GM18870 (cell line): Measurements from ENCODE around the gene HOXD10.

Experiments used
- ATAC-seq: cut with Tn5 transposase; IDR thresholded peaks from one replicate; pipeline ENCODE4 v1.9.1; 2021; ENCODE audit warnings: moderate library complexity; ENCODE audit not compliant: unreplicated experiment

The HOXD10 gene

DNA sequence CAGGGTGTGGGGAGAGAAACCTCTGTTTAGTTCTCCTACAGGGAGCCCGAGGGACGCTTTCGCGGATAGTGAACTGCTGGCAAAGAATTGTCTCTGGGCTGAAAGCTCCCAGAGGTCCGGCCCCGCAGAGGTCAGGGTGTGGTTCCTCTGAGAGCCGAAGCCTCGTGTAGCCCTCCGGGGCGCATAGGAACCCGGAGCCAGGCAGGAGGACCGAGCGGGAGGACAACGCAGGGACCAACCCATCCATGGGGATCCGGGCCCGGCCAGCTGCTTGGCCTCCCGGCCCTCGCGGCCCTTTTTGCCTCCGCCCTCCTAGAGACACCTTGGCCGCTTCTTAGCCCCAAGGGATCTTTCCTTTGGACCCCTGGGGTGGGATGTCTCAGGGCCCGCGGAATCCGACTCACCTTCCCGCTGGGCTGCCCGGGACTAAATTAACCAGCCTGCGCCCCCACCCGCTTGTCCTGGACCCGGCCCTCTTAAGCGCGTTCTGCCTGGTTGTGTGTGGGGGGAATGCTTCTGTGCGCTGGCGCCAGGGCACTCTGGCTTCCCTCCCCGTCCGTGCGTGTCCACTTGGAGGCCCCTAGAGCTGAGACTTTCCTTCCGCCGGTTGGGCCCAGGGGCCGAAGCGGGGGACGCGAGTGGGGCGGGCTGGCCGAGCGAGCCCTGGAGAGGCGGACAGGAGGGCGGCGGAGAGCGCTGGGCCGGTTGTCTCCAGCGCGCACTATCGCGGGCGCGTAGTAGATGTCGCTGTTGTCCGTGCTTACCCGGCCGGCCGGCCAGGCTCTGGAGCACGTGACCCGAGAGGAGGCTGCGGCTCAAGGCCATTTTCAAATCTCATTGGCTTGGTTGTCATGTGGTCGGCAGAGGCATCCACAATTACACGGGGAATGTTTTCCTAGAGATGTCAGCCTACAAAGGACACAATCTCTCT is at the start of gene HOXD10:
HOXD10 (plus strand) TSS at position 896 of the 931 bp plus-strand sequence. CDS start 56 bp downstream, outside the sequence.
- no peak for ATAC-seq

DNA sequence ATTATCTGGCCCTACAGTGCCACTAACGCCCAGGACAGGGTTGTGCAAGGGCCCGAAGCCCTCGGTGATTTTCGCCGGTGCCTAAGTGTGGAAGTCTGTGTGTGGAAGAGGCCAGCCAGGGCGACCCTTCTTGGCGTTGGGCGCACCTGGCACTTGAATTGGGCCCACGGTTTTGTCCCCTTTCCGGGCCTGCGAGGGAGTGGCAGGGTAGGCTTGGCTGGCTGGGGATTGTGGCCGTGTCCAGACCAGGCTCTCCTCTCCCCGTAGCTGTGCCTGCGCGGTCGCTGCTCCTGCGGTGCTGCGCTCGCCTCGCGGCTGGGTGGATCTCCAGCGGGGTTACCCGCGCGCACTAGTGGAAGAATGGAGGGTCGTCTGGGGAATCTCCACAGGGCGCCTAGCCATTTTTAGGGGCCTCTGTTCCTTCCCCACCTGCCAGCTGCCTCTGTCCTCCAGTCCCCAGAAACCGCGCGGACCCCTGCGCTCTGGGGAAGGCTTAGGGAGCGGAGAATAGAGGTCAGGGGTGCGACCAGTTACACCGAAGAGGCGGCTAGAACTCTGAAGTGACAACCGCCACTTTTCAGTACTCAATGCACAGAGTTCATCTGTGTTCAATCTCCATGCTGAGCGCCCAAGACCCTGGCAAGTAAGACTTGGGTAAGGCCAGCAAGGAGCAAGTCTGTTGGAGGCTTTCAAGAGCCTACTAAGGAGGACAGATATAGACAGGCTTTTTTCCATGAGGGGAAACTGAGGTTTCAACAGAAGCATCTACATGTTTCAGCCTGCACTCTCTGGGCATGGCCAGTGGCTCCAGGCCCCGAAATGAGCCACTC is 48.8 kb upstream of the HOXD10 start:
- ATAC-seq: no peak

DNA sequence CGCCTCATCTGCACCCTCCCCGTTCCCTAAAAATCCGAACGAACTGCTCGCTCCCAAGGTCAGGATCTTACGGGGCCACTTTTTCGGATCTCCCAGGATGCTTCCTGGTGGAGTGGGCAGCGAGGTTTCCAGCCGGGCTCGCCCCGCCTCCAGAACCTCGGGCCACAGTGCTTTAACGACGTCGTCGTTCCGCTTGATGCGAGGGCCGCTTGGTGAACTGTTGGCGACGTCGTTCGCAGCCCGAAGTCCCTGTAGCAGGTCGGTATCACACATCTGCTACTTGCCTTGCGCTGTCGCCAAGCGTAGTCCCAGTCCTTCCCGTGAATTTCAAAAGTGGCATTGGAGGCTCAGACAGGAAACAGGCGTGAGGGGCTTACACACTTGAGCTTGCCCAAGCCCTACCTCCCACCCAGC is 48.2 kb upstream of the HOXD10 start:
- ATAC-seq: no peak

DNA sequence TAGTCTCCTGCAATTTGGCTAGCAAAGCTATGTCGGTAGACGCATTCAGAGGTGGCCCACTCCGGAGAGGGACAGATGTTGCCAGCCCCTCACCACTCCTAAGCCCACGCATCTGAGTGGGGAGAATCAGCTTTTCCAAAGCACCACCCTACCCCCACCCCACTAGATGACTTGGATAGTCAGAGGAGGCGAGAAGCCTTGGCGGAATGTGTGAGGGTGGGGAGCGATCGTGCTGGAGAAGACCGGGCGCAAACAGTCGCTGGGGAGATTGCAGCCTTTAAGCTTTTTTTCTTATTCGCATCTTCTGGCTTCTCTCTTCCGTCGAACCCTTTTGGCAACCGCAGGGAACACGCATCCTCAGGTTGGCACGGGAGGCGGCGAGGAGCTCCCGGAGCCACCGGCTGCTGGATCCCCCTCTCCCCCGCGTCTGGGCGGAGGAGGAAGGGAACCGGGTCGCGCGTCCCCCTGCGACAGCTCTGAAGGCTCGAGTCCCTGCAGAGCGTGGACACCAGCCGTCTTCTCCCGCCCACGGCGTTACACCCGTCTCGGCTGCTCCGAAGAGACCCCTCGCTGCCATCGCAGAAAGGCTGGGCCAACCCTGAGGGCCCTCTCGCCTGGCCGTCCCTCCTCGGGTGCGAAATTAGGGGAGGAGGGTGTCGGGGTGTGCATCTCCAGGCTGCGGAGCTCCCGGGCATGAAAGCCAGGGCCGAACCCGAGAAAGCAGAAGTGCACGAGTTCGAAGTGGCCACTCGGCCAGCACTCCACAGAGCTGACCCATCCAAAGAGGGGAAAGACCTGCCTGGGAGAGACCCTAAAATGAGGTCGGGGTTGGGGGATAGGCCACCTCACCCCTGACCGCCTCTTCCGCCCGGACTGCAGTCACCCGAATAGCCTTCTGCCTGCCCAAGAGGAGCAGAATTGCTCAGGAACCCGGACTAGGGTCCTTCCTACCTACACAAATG is 45.0 kb upstream of the HOXD10 start:
- ATAC-seq: no peak

DNA sequence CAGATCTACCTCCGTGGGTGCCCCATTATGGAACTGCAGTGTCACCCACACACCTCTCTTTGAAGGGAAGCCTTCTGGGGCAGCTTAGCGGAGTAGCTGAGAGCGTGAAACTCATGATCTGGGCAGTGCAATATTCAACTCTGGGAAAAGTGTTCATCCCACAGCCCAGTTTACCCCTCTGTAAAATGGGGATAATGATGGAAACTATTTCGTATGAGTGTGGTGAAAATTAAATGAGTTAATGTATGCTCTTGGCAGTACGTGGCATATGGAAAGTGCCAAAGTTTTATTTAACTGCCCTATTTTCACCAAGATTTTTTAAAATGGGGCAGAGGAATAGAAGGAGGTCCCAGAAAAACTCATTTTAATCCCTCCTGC is 44.3 kb upstream of the HOXD10 start:
- ATAC-seq: no peak

DNA sequence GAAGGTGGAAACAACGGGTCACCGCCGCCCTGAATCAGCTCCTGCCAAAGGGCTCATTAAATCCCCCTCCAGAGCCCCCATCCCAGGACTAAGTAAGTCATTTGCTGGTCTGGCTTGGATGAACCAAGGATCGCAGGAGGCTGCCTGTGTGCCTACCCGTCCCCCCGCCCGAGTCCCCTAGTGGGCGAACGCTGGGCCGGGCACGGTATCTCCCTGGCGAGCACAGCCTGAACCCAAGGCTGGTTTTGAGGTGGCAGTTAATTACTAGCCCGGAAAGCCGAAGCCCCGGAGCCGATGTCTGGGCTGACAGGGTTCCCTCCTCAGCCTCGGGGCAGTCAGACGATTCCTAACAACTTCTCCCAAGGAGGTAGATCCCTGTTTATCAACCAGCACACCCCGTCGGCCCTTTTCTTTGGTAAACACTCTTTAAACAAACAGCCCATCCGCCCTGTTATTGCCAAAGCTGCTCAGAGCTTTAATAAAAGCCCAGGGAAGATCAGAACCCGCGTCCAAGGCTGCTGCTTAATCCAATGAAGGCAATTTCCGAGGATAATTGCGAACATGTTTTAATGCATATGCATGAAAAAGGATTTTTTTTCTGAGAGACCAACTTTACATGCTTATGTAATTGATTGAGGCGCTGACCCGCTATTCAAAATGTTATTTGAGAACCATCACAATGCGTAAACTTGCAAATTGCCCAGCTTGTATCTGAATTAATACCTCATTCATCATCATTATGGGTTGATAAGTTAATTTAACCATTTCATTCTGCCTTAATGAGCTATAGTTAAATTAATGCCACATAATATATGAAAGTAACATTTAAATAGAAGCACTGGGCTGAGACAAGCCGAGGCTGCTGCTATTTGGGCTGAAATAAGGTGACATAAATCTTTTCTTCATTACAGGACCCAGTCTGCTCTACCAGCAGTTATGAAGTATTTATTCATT is 43.4 kb upstream of the HOXD10 start:
- ATAC-seq: no peak

DNA sequence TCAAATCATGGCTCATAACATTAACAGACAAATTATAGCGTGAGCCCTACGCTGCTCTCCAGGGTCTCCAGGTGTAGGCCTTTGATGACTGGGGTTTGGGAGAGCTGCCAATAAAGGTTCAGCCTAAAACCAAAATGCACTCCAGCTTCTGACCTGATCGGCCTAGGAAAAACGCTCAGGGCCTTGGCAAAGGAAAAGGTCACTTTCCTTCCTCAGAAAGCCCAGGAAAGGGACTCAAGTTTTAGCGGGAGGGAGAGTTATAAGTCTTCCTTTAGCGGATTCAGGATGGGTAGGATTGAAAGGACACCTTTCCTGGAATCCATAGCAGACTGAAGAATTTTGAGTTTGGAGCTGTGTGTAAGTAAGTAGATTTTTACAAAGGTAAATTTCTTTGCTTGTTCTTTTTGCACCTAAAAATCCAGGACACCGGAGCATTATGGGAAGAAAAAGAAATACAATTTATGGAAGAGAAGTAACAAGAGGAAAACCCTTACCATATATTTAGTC is 41.6 kb upstream of the HOXD10 start:
- no peak for ATAC-seq

DNA sequence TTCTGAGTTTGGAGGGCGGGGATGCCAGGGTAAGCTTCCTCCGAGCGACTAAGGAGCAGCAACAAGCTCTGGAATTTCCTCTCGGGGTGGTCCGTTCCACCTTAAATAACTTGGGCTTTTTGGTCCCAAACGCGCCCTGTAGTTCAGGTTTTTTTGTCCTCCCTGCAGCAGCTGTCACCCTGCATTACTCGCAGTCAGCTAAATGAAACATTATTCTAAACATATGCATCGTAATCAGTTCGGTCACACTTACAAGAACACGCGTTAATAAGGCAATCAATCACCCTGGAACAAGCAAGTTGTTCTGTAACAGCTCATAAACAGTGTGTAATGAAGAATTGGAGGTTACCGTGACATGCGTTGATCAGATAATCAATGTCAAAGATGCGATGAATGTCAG is 41.1 kb upstream of the HOXD10 start:
- no peak for ATAC-seq

DNA sequence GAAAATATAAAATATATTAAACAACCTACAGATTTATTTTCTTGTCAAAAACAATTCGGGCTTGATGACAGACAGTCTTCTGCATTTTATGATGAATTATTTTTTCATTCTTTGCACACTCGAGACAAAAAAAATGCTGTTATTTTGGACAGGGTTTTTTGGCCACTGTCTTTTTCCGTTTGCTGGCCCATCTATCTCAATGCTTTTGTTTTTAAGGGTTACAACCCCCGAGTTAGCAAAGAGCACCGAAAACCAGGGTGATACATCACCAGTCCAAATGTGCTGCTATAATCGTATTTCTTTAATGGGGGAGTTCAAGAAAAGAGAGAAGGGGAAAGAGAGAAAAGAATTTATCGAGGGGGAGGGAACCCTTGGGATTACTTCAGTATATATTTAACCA is 40.5 kb upstream of the HOXD10 start:
- ATAC-seq: no peak

DNA sequence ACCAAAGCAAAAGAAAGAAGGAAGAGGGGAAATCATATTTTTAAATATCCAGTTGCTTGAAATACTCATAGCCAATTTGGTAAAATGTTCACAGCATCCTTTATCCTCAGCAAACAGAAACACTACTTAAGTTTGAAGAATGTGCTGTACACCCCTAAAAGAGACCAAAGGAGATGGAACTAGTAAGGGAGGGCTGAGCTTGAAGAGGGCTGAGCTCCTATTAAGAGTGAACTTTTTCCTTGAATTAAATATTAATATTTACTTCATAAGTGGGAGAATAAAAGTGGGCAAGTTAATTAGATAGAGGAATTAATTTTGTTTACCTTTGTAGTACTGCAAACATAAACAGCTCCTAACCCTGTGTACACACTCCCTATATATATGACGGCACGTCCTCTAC is 39.8 kb upstream of the HOXD10 start:
- ATAC-seq: no peak

DNA sequence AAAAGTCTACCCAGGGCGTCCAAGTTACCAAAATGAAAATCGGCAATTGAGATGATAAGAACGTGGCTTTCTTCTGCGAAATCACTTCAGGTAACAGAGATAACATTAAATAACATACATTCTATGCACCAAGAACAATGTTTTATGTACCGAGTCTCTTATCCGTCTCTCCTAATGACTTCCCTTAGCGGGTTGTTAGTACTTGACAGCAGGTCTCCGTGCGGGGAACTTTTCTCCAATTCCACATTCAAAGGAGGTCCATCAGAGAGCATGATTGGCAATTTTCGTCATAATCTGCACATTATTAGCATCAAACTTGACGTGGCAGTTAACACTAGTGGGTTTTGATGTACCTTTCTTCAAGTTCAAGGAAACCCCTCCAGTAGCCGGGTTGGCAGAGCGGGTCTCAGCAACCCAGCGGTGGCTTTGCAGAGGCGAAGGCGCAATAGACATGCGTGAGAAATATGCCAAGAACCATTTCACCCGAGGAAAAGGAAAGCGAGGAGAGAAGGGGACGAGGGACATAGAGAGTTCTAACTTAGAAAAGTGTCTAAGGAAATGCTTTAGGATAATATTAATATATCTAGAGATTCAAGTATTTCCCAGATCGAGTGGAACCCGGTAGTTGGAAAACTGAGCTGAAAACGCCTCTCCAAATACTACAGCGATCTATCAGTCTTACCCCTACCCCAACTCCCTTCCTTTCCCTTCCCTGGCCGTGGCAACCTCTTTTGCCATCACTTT is 37.9 kb upstream of the HOXD10 start:
- ATAC-seq: no peak

DNA sequence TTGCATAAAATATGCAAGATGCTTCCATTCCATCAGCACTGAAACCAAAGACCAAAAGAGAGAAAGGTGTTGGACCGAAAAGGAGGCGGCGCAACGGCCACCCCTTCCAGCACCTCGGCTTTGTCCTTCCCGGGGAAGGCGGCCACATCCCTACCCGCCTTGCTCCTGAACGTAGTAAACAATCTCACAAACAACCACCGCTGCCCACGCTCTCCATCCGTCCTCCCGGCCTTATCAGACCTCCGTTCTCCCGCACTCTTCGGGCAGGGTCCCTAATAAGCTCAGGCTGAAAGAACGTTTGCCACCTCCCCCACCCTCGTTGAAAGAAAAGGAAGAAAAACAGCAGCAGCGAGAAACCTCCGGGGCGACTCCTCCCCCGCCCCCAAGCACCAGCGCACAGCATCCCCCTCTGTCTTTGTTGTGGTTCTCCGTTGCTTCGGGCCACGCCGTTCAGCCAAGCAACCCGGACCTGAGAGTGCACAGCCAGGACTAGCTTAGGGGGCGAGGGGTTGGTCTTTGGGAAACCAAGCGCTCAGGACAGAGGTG is 37.2 kb upstream of the HOXD10 start:
- ATAC-seq: no peak

DNA sequence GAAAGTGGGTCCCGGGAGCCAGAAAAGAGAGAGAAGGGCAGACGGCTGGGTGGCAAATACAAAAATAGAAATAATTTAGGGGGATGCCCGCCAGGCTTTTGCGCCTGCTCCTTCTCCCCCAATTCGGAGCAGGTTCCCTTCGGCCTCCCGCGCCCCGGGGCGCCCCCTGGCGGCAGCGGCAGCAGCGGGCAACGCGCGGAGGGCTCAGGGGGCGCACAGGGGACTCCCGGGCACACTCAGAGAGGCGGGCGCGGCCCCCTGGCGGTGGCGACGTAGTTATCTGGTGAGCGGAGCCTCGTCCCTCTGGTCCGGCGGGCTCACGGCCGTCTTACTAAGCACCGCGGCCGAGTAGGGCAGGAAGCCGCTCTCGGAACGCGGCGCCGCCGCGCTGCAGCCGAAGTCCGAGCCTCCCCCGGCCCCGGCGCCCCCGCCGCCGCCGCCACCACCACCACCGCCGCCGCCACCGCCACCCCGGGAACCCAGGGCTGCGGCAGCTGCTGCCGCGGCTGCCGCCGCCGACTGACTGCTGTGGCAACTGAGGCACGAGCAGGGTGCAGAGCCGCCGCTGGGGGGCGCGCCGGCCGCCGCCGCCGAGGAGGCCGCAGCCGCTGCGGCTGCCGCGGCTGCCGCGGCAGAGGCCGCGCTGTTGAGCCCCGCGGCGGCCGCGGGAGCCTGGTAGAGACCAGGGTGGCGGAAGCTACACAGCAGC is 36.6 kb upstream of the HOXD10 start:
- ATAC-seq: no peak

DNA sequence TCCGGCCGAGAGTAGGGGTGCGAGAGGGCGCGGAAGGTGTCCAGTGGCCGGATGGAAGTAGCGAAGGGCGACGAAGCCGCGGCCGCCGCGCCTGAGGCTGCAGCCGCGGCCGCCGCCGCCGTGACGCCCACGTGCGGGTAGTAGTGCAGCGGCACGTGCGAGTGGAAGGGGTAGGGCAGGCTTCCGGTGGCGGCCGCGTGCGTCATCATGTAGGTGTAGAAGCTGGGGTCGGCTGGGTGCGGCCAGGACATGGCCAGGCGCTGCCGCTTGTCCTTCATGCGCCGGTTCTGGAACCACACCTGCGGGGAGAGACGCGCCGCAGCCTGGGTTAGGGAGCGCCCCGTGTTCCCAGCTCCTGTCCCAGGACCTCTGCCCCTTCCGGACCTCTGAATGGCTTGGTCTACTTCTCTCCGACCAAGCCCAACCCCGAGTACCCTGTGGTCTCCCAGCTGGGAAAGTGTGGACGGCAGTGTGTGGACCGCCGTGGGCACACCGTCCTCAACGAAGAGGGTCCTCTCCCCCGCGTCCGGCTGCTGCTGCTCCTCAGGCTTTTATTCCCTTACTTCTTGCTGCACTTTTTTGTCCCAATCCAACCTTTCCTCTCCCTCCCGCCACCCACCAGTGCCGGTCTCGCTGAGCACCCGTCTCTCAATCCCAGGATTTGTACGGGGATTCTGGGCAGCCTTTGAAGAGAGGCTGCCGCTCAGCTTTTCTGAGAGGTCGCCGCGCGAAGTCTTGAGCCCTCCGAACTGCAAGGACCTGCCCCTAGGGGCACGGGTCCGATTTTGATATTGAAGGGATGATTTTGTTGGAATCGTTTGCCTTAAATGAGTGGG is 35.8 kb upstream of the HOXD10 start:
- no peak for ATAC-seq

DNA sequence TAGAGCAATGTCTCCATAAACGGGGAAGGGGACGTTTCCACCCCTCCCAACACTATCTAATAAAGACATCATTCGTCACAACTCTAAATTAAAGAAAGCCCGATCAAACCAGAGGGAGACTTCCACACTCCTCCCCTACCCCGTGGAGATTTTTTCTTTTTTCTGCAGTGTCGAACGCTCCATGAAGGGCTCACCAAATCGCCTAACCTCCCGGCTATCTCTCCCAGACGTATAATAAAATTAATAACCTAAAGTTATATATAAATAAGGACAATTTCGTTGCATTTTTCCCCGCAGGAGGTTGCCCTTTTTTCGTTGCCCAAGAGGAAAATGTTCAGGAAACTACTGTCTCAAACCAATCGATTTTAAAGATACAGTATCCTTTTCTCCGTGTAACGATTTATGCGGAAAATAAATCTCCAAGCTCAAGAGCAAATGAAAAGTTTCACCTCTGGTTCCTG is 35.2 kb upstream of the HOXD10 start:
- ATAC-seq: no peak

DNA sequence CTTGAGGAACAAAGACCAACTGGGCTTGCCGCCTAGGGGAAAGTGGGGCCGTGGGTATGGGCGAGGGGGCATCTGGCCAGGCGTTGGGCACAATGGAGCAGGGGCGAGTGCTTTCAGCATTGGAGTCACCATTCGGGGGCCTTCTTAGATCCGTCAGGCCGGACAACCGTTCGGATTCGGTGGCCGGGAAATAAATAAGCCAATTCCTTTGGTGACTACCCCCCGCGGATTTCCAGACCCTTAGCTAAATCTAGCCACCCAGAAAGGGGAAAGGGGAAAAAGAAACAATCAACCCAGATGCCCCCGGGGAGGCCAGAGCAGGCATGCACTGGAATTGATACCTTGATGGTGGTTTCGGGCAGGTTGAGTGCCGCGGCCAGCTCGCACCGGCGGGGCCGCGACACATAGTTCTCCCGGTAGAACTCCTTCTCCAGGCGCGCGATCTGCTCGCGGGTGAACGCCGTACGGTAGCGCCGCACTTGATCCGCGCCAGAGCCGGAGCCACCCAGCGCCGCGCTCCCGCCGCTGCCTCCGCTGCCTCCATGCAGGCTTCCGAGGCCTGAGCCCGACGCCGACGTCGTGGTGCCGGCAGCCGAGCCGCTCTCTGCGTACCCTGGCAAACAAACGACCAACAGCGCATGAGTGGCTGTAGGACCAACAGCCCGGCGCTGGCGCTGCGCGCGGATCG is 34.6 kb upstream of the HOXD10 start:
- ATAC-seq: no peak

DNA sequence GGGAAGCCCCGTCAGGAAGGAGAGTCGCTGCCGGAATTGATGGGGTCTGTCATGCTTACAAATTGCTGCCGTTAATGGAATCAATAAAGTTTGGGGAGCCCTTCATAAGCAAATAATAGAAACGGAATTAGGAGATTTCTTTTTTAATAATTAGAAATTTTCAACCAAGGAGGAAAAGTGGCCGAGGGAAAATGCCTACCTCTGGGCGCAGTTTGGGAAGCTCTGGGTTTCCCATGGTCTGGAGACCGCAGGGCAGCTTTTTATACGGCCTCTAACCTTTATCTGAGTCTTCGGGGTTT is 34.1 kb upstream of the HOXD10 start:
- no peak for ATAC-seq
